ENCODE measurements around the gene CARS1. TPM values are rescaled to one million over a fixed set of nuclear protein-coding genes. Genes with fewer than 3 reads are reported as not detected.

CARS1 gene
- polyA plus RNA-seq, 4 donors, result 24.1 to 29.1 (median 27.0) TPM

GRCh38 chr11:3011891-3012885 is 45.0 kb downstream of the CARS1 start:
- no peak for DNase-seq (ENCODE audit: low read depth in 4 of 4, low spot score in 2 of 4)

GRCh38 chr11:3010521-3011275 is 46.5 kb downstream of the CARS1 start:
- no peak for DNase-seq (ENCODE audit: low read depth in 4 of 4, low spot score in 2 of 4)

- no peak for DNase-seq (ENCODE audit: low read depth in 4 of 4, low spot score in 2 of 4)
These were observed 47.2 kb downstream of the CARS1 start for GRCh38 chr11:3010004-3010403.

DNA sequence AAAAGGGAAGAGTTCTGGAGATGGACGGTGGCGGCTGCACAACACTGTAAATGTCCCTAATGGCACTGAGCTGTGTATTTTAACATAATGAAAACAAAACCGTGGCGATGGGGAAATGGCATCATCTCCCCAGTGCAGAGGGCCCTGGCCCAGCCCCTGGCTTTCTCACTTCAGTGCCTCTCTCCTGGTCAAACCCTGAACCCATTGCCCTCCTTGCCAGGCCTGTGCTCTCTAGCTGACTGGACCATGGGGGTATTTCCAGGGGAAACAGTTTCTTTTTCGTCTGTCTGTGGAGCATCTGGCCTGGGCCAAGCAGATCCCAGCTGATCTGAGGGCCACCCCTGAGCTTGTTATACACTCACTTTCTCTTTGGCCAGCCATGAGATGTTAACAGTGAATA is 47.7 kb downstream of the CARS1 start:
- DNase-seq (ENCODE audit: low read depth in 4 of 4, low spot score in 2 of 4), result no peak

GRCh38 chr11:3008746-3009336 is 48.4 kb downstream of the CARS1 start:
- no peak for DNase-seq (ENCODE audit: low read depth in 4 of 4, low spot score in 2 of 4)

DNA sequence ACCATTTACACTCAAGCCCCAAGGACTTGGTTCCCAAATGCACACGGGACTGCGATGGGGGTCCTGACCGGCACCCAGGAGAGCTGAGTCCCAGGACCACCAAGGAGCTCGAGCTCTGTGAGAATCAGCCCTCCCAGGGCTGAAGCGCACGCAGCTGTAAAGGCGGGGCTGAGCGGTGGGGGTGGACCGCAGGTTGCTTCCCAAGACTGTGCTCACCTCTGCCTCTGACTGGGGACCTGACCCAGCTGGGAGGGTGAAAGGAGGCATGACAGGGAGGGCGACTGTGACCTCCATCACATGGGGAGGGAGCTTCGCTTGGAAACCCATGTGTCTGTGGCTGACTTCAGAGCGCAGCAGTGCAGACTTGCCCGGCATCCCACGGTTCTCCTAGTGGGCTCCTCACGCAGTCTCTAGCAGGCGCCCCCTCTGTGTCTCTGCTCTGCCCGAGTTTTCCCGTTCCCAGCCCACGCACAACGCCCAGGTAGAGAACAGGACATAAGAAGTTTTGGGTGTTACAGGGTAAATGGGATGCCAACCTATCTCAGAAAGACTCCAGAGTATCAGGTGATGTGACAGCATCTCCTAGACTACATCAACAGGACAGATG is 49.7 kb downstream of the CARS1 start:
- no peak for DNase-seq (ENCODE audit: low read depth in 4 of 4, low spot score in 2 of 4)

DNA sequence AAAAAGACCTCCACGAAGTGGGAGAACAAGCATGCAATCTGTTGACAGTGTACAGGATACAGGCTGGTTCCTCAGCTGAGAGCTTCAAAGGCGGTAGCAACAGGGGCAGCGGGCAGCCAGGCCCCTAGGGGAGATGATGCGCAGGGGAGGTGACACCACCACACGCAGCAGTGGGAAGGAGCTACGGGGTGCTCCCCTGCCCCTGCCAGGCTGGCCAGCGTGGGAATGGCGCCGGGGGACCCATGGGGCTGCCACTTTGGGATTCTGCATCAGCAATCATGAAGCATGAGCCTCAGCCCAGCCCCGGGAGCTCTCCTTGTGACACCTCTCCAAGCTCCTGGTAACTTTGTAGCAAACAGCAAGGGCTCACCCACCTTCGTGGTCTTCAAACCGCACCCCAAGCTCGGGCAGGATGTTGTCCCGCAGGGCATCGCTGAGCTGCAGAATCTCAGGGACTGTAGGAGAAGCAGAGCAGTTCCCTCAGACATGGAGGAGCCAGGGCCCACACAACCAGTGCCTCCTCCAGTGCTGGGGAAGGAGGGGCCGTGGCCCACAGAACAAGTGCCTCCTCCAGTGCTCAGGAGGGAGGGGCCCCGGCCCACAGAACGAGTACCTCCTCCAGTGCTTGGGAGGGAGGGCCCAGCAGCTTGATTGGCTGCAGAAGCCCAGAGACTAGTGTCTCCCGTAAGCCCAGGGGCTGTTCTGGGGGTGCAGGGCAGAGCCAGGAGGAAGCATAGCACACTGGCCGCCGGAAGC is 50.5 kb downstream of the CARS1 start:
- no peak for DNase-seq (ENCODE audit: low read depth in 4 of 4, low spot score in 2 of 4)

GRCh38 chr11:3004481-3004880 is 52.7 kb downstream of the CARS1 start:
- DNase-seq (ENCODE audit: low read depth in 4 of 4, low spot score in 2 of 4), result no peak

GRCh38 chr11:3003396-3004231 is 53.6 kb downstream of the CARS1 start:
- DNase-seq (ENCODE audit: low read depth in 4 of 4, low spot score in 2 of 4), result no peak

DNA sequence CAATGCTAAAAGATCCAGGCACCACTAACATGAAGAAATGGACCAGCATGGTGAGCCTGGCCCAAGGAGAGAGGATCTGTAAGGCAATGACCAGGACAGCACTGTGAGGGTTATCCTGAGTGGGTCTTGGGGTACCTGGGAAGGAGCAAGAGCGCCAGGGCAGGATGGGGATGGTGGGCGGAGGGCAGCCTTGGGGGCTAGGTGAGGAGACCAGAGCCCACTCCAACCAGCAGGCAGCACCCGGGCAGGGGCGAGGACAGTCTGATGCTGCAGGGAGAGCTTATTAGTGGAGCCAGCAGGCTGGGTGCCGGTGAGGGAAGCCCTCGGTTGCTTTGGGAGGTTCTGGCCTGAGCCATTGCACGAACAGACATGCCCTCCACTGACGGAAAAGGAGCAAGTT is 54.4 kb downstream of the CARS1 start:
- no peak for DNase-seq (ENCODE audit: low read depth in 4 of 4, low spot score in 2 of 4)

GRCh38 chr11:3002351-3002861 is 54.8 kb downstream of the CARS1 start:
- DNase-seq (ENCODE audit: low read depth in 4 of 4, low spot score in 2 of 4), result no peak

DNA sequence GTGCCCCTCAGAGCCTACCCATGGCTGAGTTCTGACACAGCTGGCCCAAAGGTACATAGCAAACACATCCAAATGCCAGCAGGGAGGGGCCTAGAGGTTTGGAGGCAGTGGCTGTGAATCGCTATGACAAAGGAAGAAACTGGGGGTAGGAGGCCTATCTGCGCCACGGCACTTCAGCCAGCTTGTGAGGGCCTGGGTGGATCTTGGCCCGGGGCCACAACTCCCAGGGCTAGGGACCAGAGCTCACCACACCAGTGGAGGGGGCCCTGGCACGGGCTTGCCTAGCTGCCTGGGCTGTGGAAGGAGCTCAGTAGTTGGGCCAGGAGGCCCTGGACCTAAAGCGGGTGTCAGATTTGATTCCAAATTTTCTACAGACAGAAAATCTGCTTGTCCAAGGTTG is 55.7 kb downstream of the CARS1 start:
- no peak for DNase-seq (ENCODE audit: low read depth in 4 of 4, low spot score in 2 of 4)

GRCh38 chr11:3000032-3000961 is 56.9 kb downstream of the CARS1 start:
- DNase-seq (ENCODE audit: low read depth in 4 of 4, low spot score in 2 of 4), result no peak

GRCh38 chr11:2999464-2999998 is 57.7 kb downstream of the CARS1 start:
- DNase-seq (ENCODE audit: low read depth in 4 of 4, low spot score in 2 of 4), result no peak

GRCh38 chr11:2998073-2998850 is 59.0 kb downstream of the CARS1 start:
- no peak for DNase-seq (ENCODE audit: low read depth in 4 of 4, low spot score in 2 of 4)

- no peak for DNase-seq (ENCODE audit: low read depth in 4 of 4, low spot score in 2 of 4)
These were observed 59.8 kb downstream of the CARS1 start for GRCh38 chr11:2997406-2997805.

DNA sequence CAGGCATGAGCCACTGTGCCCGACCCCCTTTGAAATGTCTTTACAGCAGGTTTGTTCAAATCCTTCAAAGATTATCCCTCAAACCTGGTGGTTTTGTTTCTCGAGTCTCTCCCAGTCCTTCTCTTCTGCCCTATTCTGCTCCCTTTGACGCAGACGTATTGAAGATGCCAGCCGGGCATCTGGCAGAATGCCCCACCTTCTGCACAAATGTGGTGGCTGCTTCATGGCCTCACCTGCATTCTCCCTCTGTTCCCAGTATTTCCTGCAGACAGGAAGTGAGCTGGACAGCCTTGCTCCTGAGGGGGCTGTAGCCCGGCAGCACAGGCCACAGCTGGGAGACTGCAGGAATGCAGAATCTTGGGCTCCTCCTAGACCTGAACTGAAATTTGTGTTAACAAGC is 60.2 kb downstream of the CARS1 start:
- DNase-seq (ENCODE audit: low read depth in 4 of 4, low spot score in 2 of 4), result no peak
